ENCODE measurements around the gene ELL.

DNA sequence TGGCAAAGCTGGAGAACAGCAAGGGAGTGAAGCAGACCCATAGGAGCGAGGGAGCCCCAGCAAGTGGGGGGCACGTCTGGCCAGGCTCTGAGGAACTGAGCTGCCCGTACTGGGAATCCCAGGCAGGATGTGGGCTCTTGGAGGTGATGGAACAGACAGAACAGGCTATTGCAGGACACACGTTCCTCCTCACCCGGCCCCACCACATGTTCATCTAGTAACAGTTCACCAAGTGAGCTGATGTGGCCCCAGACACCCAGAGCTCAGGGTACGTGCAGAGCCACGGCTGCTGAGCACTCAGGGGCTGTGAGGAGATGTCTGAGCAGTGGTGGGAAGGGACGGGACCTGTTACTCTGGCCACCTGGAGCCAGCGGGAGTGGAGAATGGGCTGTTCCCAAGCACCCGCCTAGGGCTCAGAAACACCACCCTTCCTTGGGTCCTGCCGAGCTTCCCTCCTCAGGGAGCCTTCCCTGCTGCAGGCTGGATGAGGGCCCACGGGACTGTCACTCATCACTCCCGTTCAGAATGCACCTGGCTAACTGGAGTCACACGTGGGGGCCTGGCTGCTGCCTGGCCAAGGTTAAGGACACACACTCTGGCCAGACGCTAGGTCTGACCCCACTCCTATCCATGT is 18.4 kb downstream of the ELL start:
- TF ChIP-seq, protein P1, sequence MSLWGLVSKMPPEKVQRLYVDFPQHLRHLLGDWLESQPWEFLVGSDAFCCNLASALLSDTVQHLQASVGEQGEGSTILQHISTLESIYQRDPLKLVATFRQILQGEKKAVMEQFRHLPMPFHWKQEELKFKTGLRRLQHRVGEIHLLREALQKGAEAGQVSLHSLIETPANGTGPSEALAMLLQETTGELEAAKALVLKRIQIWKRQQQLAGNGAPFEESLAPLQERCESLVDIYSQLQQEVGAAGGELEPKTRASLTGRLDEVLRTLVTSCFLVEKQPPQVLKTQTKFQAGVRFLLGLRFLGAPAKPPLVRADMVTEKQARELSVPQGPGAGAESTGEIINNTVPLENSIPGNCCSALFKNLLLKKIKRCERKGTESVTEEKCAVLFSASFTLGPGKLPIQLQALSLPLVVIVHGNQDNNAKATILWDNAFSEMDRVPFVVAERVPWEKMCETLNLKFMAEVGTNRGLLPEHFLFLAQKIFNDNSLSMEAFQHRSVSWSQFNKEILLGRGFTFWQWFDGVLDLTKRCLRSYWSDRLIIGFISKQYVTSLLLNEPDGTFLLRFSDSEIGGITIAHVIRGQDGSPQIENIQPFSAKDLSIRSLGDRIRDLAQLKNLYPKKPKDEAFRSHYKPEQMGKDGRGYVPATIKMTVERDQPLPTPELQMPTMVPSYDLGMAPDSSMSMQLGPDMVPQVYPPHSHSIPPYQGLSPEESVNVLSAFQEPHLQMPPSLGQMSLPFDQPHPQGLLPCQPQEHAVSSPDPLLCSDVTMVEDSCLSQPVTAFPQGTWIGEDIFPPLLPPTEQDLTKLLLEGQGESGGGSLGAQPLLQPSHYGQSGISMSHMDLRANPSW (CRISPR knock-in tag; conservative IDR thresholded peaks at IDR 0.05; ENCODE audit: low read depth), result no peak
- TF ChIP-seq, protein P2, sequence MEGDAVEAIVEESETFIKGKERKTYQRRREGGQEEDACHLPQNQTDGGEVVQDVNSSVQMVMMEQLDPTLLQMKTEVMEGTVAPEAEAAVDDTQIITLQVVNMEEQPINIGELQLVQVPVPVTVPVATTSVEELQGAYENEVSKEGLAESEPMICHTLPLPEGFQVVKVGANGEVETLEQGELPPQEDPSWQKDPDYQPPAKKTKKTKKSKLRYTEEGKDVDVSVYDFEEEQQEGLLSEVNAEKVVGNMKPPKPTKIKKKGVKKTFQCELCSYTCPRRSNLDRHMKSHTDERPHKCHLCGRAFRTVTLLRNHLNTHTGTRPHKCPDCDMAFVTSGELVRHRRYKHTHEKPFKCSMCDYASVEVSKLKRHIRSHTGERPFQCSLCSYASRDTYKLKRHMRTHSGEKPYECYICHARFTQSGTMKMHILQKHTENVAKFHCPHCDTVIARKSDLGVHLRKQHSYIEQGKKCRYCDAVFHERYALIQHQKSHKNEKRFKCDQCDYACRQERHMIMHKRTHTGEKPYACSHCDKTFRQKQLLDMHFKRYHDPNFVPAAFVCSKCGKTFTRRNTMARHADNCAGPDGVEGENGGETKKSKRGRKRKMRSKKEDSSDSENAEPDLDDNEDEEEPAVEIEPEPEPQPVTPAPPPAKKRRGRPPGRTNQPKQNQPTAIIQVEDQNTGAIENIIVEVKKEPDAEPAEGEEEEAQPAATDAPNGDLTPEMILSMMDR (IDR thresholded peaks at IDR 0.05), result no peak
- no peak for TF ChIP-seq SMAD4 (CRISPR knock-in tag; IDR thresholded peaks at IDR 0.05)
- TF ChIP-seq, protein P3, sequence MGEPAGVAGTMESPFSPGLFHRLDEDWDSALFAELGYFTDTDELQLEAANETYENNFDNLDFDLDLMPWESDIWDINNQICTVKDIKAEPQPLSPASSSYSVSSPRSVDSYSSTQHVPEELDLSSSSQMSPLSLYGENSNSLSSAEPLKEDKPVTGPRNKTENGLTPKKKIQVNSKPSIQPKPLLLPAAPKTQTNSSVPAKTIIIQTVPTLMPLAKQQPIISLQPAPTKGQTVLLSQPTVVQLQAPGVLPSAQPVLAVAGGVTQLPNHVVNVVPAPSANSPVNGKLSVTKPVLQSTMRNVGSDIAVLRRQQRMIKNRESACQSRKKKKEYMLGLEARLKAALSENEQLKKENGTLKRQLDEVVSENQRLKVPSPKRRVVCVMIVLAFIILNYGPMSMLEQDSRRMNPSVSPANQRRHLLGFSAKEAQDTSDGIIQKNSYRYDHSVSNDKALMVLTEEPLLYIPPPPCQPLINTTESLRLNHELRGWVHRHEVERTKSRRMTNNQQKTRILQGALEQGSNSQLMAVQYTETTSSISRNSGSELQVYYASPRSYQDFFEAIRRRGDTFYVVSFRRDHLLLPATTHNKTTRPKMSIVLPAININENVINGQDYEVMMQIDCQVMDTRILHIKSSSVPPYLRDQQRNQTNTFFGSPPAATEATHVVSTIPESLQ (CRISPR knock-in tag; IDR thresholded peaks at IDR 0.05), result no peak
